Fibroblast of lung (primary cell): ENCODE data around the gene HMG20B. TPM values are rescaled to one million over a fixed set of nuclear protein-coding genes. Genes with fewer than 3 reads are reported as not detected.

ENCODE experiments used
- DNase-seq, 2 donors: peaks; one replicate each; pipeline versions ENCODE4 v3.0.0 to v3.0.0-alpha.2; 2010; ENCODE audit warnings: low read depth in 2 of 2
- H2AFZ ChIP-seq: 2 replicates; pipeline ENCODE4 v1.5.1; 2012; ENCODE audit warnings: low read length, control low read depth, inconsistent platforms
- H3K27ac ChIP-seq: 2 replicates; pipeline ENCODE4 v1.5.1; 2011; ENCODE audit warnings: low read length, control low read depth; ENCODE audit not compliant: insufficient read depth
- H3K27me3 ChIP-seq: 2 replicates; pipeline ENCODE4 v1.5.1; 2011; ENCODE audit warnings: mild to moderate bottlenecking, low read length; ENCODE audit not compliant: control insufficient read depth, insufficient read depth
- H3K36me3 ChIP-seq: 2 replicates; pipeline ENCODE4 v1.5.1; 2011; ENCODE audit warnings: low read length; ENCODE audit not compliant: control insufficient read depth, insufficient read depth
- H3K4me1 ChIP-seq: 2 replicates; pipeline ENCODE4 v1.5.1; 2011; ENCODE audit warnings: low read length; ENCODE audit not compliant: control insufficient read depth, insufficient read depth; ENCODE audit errors: extremely low read depth
- H3K4me2 ChIP-seq: 2 replicates; pipeline ENCODE4 v1.5.1; 2011; ENCODE audit warnings: low read length, control low read depth; ENCODE audit not compliant: insufficient read depth; ENCODE audit errors: extremely low read depth
- H3K4me3 ChIP-seq, 4 experiments: fragments of 200-600 bp in 1 of 4; sonication (generic) in 1 of 4; replicated peaks in 1 of 4; 2 replicates each; pipeline ENCODE4 v1.5.1; 2011 to 2016; ENCODE audit warnings: low read length in 4 of 4, low read depth in 3 of 4, mild to moderate bottlenecking in 3 of 4, control low read depth in 2 of 4, inconsistent platforms in 1 of 4, mixed read lengths in 1 of 4; ENCODE audit not compliant: insufficient read depth in 1 of 4; ENCODE audit errors: control extremely low read depth in 1 of 4
- H3K79me2 ChIP-seq: 2 replicates; pipeline ENCODE4 v1.5.1; 2012; ENCODE audit warnings: mild to moderate bottlenecking, low read length, inconsistent platforms; ENCODE audit not compliant: control insufficient read depth, insufficient read depth
- H3K9ac ChIP-seq: 2 replicates; pipeline ENCODE4 v1.5.1; 2011; ENCODE audit warnings: mild to moderate bottlenecking, low read length, control low read depth; ENCODE audit not compliant: insufficient read depth
- H3K9me3 ChIP-seq: 2 replicates; pipeline ENCODE4 v1.5.1; 2012; ENCODE audit warnings: low read depth, low read length; ENCODE audit not compliant: control insufficient read depth, insufficient read depth
- H4K20me1 ChIP-seq: 2 replicates; pipeline ENCODE4 v1.5.1; 2011; ENCODE audit warnings: low read length; ENCODE audit not compliant: control insufficient read depth, insufficient read depth; ENCODE audit errors: extremely low read depth
- EZH2 ChIP-seq: IDR thresholded peaks from 2 replicates; pipeline ENCODE4 v1.5.1; 2012; ENCODE audit warnings: low read length, control low read depth, mild to moderate bottlenecking; ENCODE audit errors: missing control alignments
- polyA plus RNA-seq, 2 donors: library from polyadenylated mRNA; depleted of rRNA in 1 of 2; stranded (reverse) in 1 of 2; unstranded in 1 of 2; fragments of >200 nt; gene quantifications; 2 replicates each; pipeline ENCODE4 v1.2.1, GENCODE V29; 2011 to 2012; ENCODE audit warnings: missing spikeins in 1 of 2
- total RNA-seq: library from RNA; depleted of rRNA; stranded (reverse); fragments of >200 nt; gene quantifications from 2 replicates; pipeline ENCODE4 v1.2.1, GENCODE V29; 2014
- TF ChIP-seq, protein P1 (sequence below), 2 donors: IDR thresholded peaks in 1 of 2; conservative IDR thresholded peaks in 1 of 2; 1 replicate in 1 of 2; 2 replicates in 1 of 2; pipeline ENCODE4 v1.5.1; 2011 to 2012; ENCODE audit warnings: low read length in 2 of 2, control low read depth in 1 of 2, inconsistent platforms in 1 of 2, low read depth in 1 of 2, mild to moderate bottlenecking in 1 of 2

HMG20B gene
- total and polyA plus RNA-seq, 2 donors (not counting 1 experiment from before 2014, with no cell fraction given), result 27.3 to 63.6 TPM

DNA sequence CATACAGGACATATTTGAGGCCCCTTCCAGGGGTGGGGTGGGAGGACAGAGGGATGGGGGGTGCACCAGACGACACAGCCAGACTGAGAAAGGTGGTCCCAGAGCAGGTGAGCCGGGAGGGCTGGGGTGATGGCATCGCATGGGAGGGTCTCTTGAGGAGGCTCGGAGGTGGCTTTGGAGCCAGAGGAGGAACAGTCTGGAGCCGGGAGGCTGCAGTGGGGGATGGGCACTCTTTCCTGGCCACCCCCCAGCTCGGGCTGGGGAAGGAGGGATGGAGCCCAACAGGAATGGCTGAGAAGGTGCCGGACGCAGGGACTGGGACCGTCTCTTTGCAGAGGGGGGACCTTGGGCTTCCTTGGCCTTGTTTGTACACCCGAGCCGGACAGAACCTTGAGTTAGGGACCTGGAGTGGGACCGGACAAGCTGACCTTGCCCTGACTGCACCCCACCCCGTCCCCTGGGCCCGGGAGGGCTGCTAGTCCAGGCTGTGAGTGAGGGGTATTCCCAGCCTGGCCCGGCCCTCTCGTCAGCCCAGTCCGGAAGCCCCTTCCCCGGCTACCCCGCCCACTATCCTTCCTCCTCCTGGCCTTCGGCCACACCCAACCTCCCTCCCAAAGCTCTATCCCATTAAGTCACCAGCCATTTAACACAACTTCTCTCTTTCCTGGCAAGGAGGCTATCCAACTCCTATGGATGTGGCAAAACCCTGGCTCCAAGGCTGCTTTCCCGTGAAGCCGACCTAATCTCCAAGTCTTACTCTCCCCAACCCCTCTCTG is 34.7 kb downstream of the HMG20B start:
- Histone ChIP-seq H3K36me3 (peaks cover 11% of the 10 kb centered on the region), H3K27me3 (no peaks in the 10 kb centered on the region), H3K27ac (peak overlapping the region; percentile 50), H3K4me2 (peak overlapping the region; percentile 79), H3K9ac (peak overlapping the region; percentile 40), H3K9me3 (no peaks in the 10 kb centered on the region), H2AFZ (no peak overlapping the region), H3K4me1 (peaks cover 9% of the 10 kb centered on the region), H3K4me3 (peak overlapping the region; percentile 27 to 63 (median 44)), H3K79me2 (no peaks in the 10 kb centered on the region), H4K20me1 (no peaks in the 10 kb centered on the region)
- TF ChIP-seq EZH2, result no peak
- TF ChIP-seq, protein P1, sequence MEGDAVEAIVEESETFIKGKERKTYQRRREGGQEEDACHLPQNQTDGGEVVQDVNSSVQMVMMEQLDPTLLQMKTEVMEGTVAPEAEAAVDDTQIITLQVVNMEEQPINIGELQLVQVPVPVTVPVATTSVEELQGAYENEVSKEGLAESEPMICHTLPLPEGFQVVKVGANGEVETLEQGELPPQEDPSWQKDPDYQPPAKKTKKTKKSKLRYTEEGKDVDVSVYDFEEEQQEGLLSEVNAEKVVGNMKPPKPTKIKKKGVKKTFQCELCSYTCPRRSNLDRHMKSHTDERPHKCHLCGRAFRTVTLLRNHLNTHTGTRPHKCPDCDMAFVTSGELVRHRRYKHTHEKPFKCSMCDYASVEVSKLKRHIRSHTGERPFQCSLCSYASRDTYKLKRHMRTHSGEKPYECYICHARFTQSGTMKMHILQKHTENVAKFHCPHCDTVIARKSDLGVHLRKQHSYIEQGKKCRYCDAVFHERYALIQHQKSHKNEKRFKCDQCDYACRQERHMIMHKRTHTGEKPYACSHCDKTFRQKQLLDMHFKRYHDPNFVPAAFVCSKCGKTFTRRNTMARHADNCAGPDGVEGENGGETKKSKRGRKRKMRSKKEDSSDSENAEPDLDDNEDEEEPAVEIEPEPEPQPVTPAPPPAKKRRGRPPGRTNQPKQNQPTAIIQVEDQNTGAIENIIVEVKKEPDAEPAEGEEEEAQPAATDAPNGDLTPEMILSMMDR (conservative IDR thresholded peaks at IDR 0.05 in 1 of 2, IDR thresholded peaks at IDR 0.05 in 1 of 2; ENCODE audit: low read depth in 1 of 2, low read length in 2 of 2), result no peak
- DNase-seq, result peak in 1 of 2 donors; percentile 53

DNA sequence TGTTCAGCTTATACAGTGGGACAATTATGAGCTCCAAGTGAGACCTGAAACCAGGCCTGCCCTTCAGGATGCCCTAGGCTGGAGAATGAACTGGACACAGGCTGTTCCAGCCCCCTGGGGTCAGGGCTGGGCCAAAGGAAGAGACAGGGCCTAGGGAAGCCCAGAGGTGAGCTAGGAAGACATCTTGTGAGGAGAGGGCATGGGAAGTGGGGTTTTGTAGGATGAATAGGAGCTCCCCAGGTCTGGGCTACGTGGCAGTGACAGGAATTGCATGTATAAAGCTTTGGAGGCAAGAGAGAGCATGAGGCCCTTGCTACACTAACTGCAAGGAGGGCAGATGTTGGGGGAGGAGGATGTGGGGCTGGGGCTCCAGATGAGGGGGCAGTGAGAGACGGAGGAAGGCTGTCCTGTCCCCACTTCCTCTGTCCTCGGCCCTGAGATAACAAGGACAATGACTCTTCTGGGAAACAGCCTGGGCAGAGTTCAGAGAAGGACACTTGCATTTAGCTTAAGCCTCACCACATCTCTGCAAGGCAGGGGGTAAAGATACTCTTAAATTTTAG is 35.4 kb downstream of the HMG20B start:
- peaks cover 9% of the 10 kb centered on the region for H3K4me1 ChIP-seq
- H2AFZ ChIP-seq, result no peak overlapping the region
- no peak overlapping the region for H3K4me2 ChIP-seq
- no peaks in the 10 kb centered on the region for H4K20me1 ChIP-seq
- H3K36me3 ChIP-seq, result peaks cover 15% of the 10 kb centered on the region
- peak overlapping the region in 1 of 4 experiments; percentile 63 for H3K4me3 ChIP-seq
- H3K27me3 ChIP-seq, result no peaks in the 10 kb centered on the region
- TF ChIP-seq EZH2, result no peak
- TF ChIP-seq, protein P1 (conservative IDR thresholded peaks at IDR 0.05 in 1 of 2, IDR thresholded peaks at IDR 0.05 in 1 of 2; ENCODE audit: low read depth in 1 of 2, low read length in 2 of 2), result no peak
- H3K27ac ChIP-seq, result no peak overlapping the region
- H3K79me2 ChIP-seq, result no peaks in the 10 kb centered on the region
- H3K9me3 ChIP-seq, result no peaks in the 10 kb centered on the region
- no peak for DNase-seq
- H3K9ac ChIP-seq, result no peak overlapping the region

DNA sequence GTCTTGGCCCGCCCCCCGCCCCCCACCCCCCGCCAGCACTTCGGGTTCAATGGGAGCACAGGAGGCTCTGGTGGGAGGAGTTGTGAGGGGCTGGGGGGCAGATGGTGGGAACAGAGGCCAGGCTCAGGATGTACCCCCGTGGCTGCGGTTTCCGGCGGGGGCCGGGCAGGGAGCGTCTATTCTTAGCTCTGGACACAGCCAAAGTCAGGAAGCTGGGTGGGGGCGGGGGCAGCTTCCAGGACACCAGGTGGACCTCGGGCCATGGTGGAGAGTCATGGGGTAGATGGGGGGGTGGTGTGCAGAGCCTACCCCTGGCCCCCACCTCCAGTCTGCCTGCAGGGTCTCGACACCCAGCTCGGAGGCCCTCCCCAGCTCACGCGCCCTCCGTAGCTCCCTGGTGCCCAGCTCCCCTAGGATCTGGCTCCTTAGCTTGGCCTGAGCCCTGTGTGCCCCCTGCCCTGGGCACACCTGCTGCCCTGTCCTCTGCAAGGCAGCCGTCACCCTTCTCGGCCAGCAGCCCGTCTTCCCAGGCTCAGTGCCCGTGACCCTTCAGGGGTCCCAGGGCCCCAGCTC is 36.1 kb downstream of the HMG20B start:
- H2AFZ ChIP-seq, result no peak overlapping the region
- H3K4me1 ChIP-seq, result peaks cover 7% of the 10 kb centered on the region
- DNase-seq, result no peak
- H3K4me2 ChIP-seq, result no peak overlapping the region
- H4K20me1 ChIP-seq, result no peaks in the 10 kb centered on the region
- H3K36me3 ChIP-seq, result peaks cover 16% of the 10 kb centered on the region
- no peak overlapping the region for H3K9ac ChIP-seq
- no peak overlapping the region for H3K4me3 ChIP-seq
- no peaks in the 10 kb centered on the region for H3K79me2 ChIP-seq
- no peaks in the 10 kb centered on the region for H3K27me3 ChIP-seq
- TF ChIP-seq EZH2, result no peak
- TF ChIP-seq, protein P1 (conservative IDR thresholded peaks at IDR 0.05 in 1 of 2, IDR thresholded peaks at IDR 0.05 in 1 of 2; ENCODE audit: low read depth in 1 of 2, low read length in 2 of 2), result no peak
- H3K9me3 ChIP-seq, result no peaks in the 10 kb centered on the region
- H3K27ac ChIP-seq, result no peak overlapping the region
